HepG2 (cell line): ENCODE data around the gene SULT2A1. TPM values are rescaled to one million over a fixed set of nuclear protein-coding genes. Genes with fewer than 3 reads are reported as not detected.
"Not testable (repeated sequence)": the region's sequence is repeated elsewhere in the genome, so short reads cannot be mapped to it uniquely, and the experiment has no call there.

ENCODE experiments used
- AHR ChIP-seq: IDR thresholded peaks from 2 replicates; pipeline ENCODE4 v1.6.1; 2018; ENCODE audit warnings: missing genetic modification reagents, missing compliant biosample characterization
- ELF3 ChIP-seq: IDR thresholded peaks from 2 replicates; pipeline ENCODE4 v1.6.1; 2016; ENCODE audit warnings: missing genetic modification reagents, missing compliant biosample characterization
- HOXD1 ChIP-seq: sonication (generic); formaldehyde crosslinking; IDR thresholded peaks from 2 replicates; pipeline ENCODE4 v1.5.0; 2020; ENCODE audit warnings: missing genetic modification reagents
- KLF16 ChIP-seq, 2 experiments: sonication (generic) in 1 of 2; formaldehyde crosslinking in 1 of 2; IDR thresholded peaks; 2 replicates each; pipeline versions ENCODE4 v1.6.1 to v1.8.0; 2016 to 2023; ENCODE audit warnings: missing genetic modification reagents in 2 of 2, missing compliant biosample characterization in 1 of 2
- MXD4 ChIP-seq: IDR thresholded peaks from 2 replicates; pipeline ENCODE4 v1.6.1; 2016; ENCODE audit warnings: mild to moderate bottlenecking, missing biosample characterization, missing genetic modification reagents
- RCOR2 ChIP-seq: IDR thresholded peaks from 2 replicates; pipeline ENCODE4 v1.6.1; 2016; ENCODE audit warnings: missing biosample characterization, missing genetic modification reagents
- SIX4 ChIP-seq: sonication (generic); formaldehyde crosslinking; IDR thresholded peaks from 2 replicates; pipeline ENCODE4 v1.4.0; 2020; ENCODE audit warnings: missing genetic modification reagents
- SOX13 ChIP-seq, 3 experiments: fragments of 450-650 bp in 1 of 3; sonication (generic) in 1 of 3; formaldehyde crosslinking in 1 of 3; IDR thresholded peaks in 2 of 3; conservative IDR thresholded peaks in 1 of 3; 2 replicates each; pipeline versions ENCODE4 v1.5.0 to v1.6.1; 2016 to 2020; ENCODE audit warnings: antibody characterized with exemption in 1 of 3, mild to moderate bottlenecking in 1 of 3, missing compliant biosample characterization in 1 of 3, missing genetic modification reagents in 1 of 3, moderate library complexity in 1 of 3
- ZBTB44 ChIP-seq: sonication (generic); formaldehyde crosslinking; IDR thresholded peaks from 2 replicates; pipeline ENCODE4 v1.4.0; 2020; ENCODE audit warnings: missing genetic modification reagents
- ZBTB49 ChIP-seq: sonication (generic); formaldehyde crosslinking; IDR thresholded peaks from 2 replicates; pipeline ENCODE4 v1.4.0; 2020; ENCODE audit warnings: missing genetic modification reagents, borderline replicate concordance
- ZNF639 ChIP-seq: conservative IDR thresholded peaks from 2 replicates; pipeline ENCODE4 v1.6.1; 2018; ENCODE audit warnings: missing genetic modification reagents
- polyA plus RNA-seq, 8 experiments: library from polyadenylated mRNA; depleted of rRNA in 3 of 8; stranded (reverse) in 7 of 8; unstranded in 1 of 8; fragments of >200 nt; fragmentation: Illumina TruSeq in 4 of 8; extraction: Trizol in 4 of 8; gene quantifications; 2 replicates each; pipeline versions ENCODE4 v1.2.1 to v1.2.3, GENCODE V29; 2011 to 2016; ENCODE audit warnings: low read depth in 4 of 8, missing spikeins in 1 of 8, mixed read lengths in 1 of 8; ENCODE audit not compliant: insufficient read depth in 1 of 8
- total RNA-seq, 5 experiments: library from RNA; depleted of rRNA; stranded (reverse); fragments of >200 nt; fragmentation: Illumina TruSeq; extraction: Trizol; gene quantifications; 2 replicates each; pipeline ENCODE4 v1.2.3, GENCODE V29; 2016; ENCODE audit warnings: low read depth in 1 of 5
- TF ChIP-seq, protein P1 (sequence below): sonication (generic); formaldehyde crosslinking; conservative IDR thresholded peaks from 2 replicates; pipeline ENCODE4 v1.4.0; 2020; ENCODE audit warnings: missing genetic modification reagents
- TF ChIP-seq, protein P2 (sequence below): sonication (generic); formaldehyde crosslinking; IDR thresholded peaks from 2 replicates; pipeline ENCODE4 v1.4.0; 2020; ENCODE audit warnings: missing genetic modification reagents, borderline replicate concordance

The SULT2A1 gene
- total and polyA plus RNA-seq, 2 of the 13 experiments (the other 11 are each of a cell fraction or from before 2014, with no cell fraction given): 137 to 193 TPM

DNA sequence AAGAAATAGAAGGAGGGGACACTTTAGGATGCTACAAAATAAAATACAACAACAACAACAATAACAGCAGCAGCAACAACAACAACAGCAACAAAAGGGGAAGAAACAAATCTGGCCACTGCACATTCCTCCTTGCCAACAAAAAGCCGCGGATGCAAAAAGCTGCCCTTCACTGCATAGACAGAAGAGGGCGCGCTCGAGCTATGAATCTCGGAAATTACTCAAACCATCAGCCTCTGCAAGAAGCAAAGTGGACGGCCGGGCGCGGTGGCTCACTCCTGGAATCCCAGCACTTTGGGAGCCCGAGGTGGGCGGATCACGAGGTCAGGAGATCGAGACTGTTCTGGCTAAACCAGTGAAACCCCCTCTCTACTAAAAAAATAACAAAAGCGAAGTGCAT lies 34.0 kb upstream of the SULT2A1 start (continued):
- TF ChIP-seq ELF3 (peak; percentile 90), HOXD1 (CRISPR knock-in tag) (peak; percentile 71; the same call in 1 of the 2 replicates), RCOR2 (peak; percentile 89), SIX4 (CRISPR knock-in tag) (0 out of 2 replicates have a peak, but pooled peaks have one; percentile 35), ZBTB44 (CRISPR knock-in tag) (0 out of 2 replicates have a peak, but pooled peaks have one; percentile 79), ZNF639 (CRISPR knock-in tag) (peak; percentile 59; the same call in 1 of the 2 replicates), KLF16 (CRISPR knock-in tag; IDR thresholded peaks at IDR 0.05) (peak in 1 of 2 experiments; percentile 91; a peak in 2 of 4 replicates), ZBTB49 (CRISPR knock-in tag) (0 out of 2 replicates have a peak, but pooled peaks have one; percentile 76), AHR (CRISPR knock-in tag) (peak; percentile 83; the same call in 1 of the 2 replicates), SOX13 (CRISPR knock-in tag; conservative IDR thresholded peaks at IDR 0.05 in 1 of 2, IDR thresholded peaks at IDR 0.05 in 1 of 2) (peak in 1 of 2 experiments; percentile 47; a peak in 2 of 4 replicates), MXD4 (CRISPR knock-in tag) (peak; percentile 81)
- TF ChIP-seq, protein P1, sequence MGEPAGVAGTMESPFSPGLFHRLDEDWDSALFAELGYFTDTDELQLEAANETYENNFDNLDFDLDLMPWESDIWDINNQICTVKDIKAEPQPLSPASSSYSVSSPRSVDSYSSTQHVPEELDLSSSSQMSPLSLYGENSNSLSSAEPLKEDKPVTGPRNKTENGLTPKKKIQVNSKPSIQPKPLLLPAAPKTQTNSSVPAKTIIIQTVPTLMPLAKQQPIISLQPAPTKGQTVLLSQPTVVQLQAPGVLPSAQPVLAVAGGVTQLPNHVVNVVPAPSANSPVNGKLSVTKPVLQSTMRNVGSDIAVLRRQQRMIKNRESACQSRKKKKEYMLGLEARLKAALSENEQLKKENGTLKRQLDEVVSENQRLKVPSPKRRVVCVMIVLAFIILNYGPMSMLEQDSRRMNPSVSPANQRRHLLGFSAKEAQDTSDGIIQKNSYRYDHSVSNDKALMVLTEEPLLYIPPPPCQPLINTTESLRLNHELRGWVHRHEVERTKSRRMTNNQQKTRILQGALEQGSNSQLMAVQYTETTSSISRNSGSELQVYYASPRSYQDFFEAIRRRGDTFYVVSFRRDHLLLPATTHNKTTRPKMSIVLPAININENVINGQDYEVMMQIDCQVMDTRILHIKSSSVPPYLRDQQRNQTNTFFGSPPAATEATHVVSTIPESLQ (CRISPR knock-in tag): 0 out of 2 replicates have a peak, but pooled peaks have one; percentile 51
- TF ChIP-seq, protein P2, sequence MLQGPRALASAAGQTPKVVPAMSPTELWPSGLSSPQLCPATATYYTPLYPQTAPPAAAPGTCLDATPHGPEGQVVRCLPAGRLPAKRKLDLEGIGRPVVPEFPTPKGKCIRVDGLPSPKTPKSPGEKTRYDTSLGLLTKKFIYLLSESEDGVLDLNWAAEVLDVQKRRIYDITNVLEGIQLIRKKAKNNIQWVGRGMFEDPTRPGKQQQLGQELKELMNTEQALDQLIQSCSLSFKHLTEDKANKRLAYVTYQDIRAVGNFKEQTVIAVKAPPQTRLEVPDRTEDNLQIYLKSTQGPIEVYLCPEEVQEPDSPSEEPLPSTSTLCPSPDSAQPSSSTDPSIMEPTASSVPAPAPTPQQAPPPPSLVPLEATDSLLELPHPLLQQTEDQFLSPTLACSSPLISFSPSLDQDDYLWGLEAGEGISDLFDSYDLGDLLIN (CRISPR knock-in tag): 0 out of 2 replicates have a peak, but pooled peaks have one; percentile 51
- not testable (repeated sequence) for TF ChIP-seq SOX13 (IDR thresholded peaks at IDR 0.05)
